HepG2 (cell line): ENCODE data around the gene OTOP3. TPM values are rescaled to one million over a fixed set of nuclear protein-coding genes. Genes with fewer than 3 reads are reported as not detected.

Experiments
- ATM ChIP-seq: fragments of 450-650 bp; IDR thresholded peaks from 2 replicates; pipeline ENCODE4 v1.7.1; 2017; ENCODE audit warnings: mild to moderate bottlenecking, borderline replicate concordance
- CHCHD3 ChIP-seq: sonication (generic); formaldehyde crosslinking; IDR thresholded peaks from 2 replicates; pipeline ENCODE4 v1.8.0; 2022; ENCODE audit warnings: mild to moderate bottlenecking, missing genetic modification reagents, moderate library complexity
- JARID2 ChIP-seq: sonication (generic); formaldehyde crosslinking; IDR thresholded peaks from 2 replicates; pipeline ENCODE4 v1.8.1; 2023; ENCODE audit warnings: missing genetic modification reagents, inconsistent platforms; ENCODE audit not compliant: insufficient replicate concordance
- KDM3A ChIP-seq: IDR thresholded peaks from 2 replicates; pipeline ENCODE4 v1.6.1; 2018; ENCODE audit warnings: low read depth, missing compliant biosample characterization
- KLF11 ChIP-seq: IDR thresholded peaks from 2 replicates; pipeline ENCODE4 v1.6.1; 2016; ENCODE audit warnings: missing compliant biosample characterization
- KLF13 ChIP-seq: sonication (generic); formaldehyde crosslinking; IDR thresholded peaks from 2 replicates; pipeline ENCODE4 v1.4.0; 2020; ENCODE audit warnings: mild to moderate bottlenecking, missing genetic modification reagents
- MAZ ChIP-seq, 2 experiments: sonication (generic) in 1 of 2; formaldehyde crosslinking in 1 of 2; IDR thresholded peaks; 2 replicates each; pipeline versions ENCODE4 v1.5.0 to v1.6.1; 2012 to 2020; ENCODE audit warnings: low read depth in 2 of 2, mild to moderate bottlenecking in 2 of 2, borderline replicate concordance in 1 of 2, improper control_type of control experiment in 1 of 2, low read length in 1 of 2, missing genetic modification reagents in 1 of 2, moderate library complexity in 1 of 2
- MIER2 ChIP-seq: IDR thresholded peaks from 2 replicates; pipeline ENCODE4 v1.6.1; 2016; ENCODE audit warnings: missing biosample characterization, missing genetic modification reagents
- NFE2L2 ChIP-seq: fragments of 150-350 bp; IDR thresholded peaks from 2 replicates; pipeline ENCODE4 v1.6.1; 2014; ENCODE audit warnings: low read length
- PHF21A ChIP-seq: sonication (generic); formaldehyde crosslinking; IDR thresholded peaks from 2 replicates; pipeline ENCODE4 v1.5.0; 2020; ENCODE audit warnings: mild to moderate bottlenecking, missing genetic modification reagents
- PPARG ChIP-seq: conservative IDR thresholded peaks from 2 replicates; pipeline ENCODE4 v1.6.1; 2016; ENCODE audit warnings: missing biosample characterization, missing genetic modification reagents
- SAFB2 ChIP-seq: sonication (generic); formaldehyde crosslinking; IDR thresholded peaks from 2 replicates; pipeline ENCODE4 v1.5.1; 2020; ENCODE audit warnings: missing genetic modification reagents, low read depth, mild to moderate bottlenecking, borderline replicate concordance
- SMAD3 ChIP-seq: sonication (generic); formaldehyde crosslinking; IDR thresholded peaks from 2 replicates; pipeline ENCODE4 v1.4.0; 2020; ENCODE audit warnings: missing genetic modification reagents
- SMARCC2 ChIP-seq: fragments of 450-650 bp; IDR thresholded peaks from 2 replicates; pipeline ENCODE4 v1.6.1; 2017; ENCODE audit warnings: antibody characterized with exemption, mild to moderate bottlenecking
- SOX5 ChIP-seq: IDR thresholded peaks from 2 replicates; pipeline ENCODE4 v1.6.1; 2016; ENCODE audit warnings: borderline replicate concordance
- ZNF20 ChIP-seq: sonication (generic); formaldehyde crosslinking; IDR thresholded peaks from 2 replicates; pipeline ENCODE4 v1.4.0; 2020; ENCODE audit warnings: mild to moderate bottlenecking, moderate library complexity, missing genetic modification reagents
- ZNF224 ChIP-seq: sonication (generic); formaldehyde crosslinking; IDR thresholded peaks from 2 replicates; pipeline ENCODE4 v1.5.0; 2020; ENCODE audit warnings: mild to moderate bottlenecking, missing genetic modification reagents
- ZNF44 ChIP-seq: sonication (generic); formaldehyde crosslinking; IDR thresholded peaks from 2 replicates; pipeline ENCODE4 v1.5.1; 2020; ENCODE audit warnings: mild to moderate bottlenecking, missing genetic modification reagents
- ZNF552 ChIP-seq: sonication (generic); formaldehyde crosslinking; IDR thresholded peaks from 2 replicates; pipeline ENCODE4 v1.9.0; 2022; ENCODE audit warnings: missing genetic modification reagents, mild to moderate bottlenecking, borderline replicate concordance
- ZNF563 ChIP-seq: sonication (generic); formaldehyde crosslinking; IDR thresholded peaks from 2 replicates; pipeline ENCODE4 v1.8.0; 2022; ENCODE audit warnings: mild to moderate bottlenecking, moderate library complexity, missing genetic modification reagents
- ZNF652 ChIP-seq: IDR thresholded peaks from 2 replicates; pipeline ENCODE4 v1.6.1; 2016; ENCODE audit warnings: low read depth, borderline replicate concordance
- ZNF749 ChIP-seq: sonication (generic); formaldehyde crosslinking; IDR thresholded peaks from 2 replicates; pipeline ENCODE4 v1.8.0; 2022; ENCODE audit warnings: mild to moderate bottlenecking, missing genetic modification reagents, moderate library complexity, borderline replicate concordance
- polyA plus RNA-seq, 8 experiments: library from polyadenylated mRNA; depleted of rRNA in 3 of 8; stranded (reverse) in 7 of 8; unstranded in 1 of 8; fragments of >200 nt; fragmentation: Illumina TruSeq in 4 of 8; extraction: Trizol in 4 of 8; gene quantifications; 2 replicates each; pipeline versions ENCODE4 v1.2.1 to v1.2.3, GENCODE V29; 2011 to 2016; ENCODE audit warnings: low read depth in 4 of 8, missing spikeins in 1 of 8, mixed read lengths in 1 of 8; ENCODE audit not compliant: insufficient read depth in 1 of 8
- total RNA-seq, 5 experiments: library from RNA; depleted of rRNA; stranded (reverse); fragments of >200 nt; fragmentation: Illumina TruSeq; extraction: Trizol; gene quantifications; 2 replicates each; pipeline ENCODE4 v1.2.3, GENCODE V29; 2016; ENCODE audit warnings: low read depth in 1 of 5
- TF ChIP-seq, protein P1 (sequence below): sonication (generic); formaldehyde crosslinking; IDR thresholded peaks from 2 replicates; pipeline ENCODE4 v1.4.0; 2020; ENCODE audit warnings: mild to moderate bottlenecking, missing genetic modification reagents
- TF ChIP-seq, protein P2 (sequence below): sonication (generic); formaldehyde crosslinking; IDR thresholded peaks from 2 replicates; pipeline ENCODE4 v1.4.0; 2020; ENCODE audit warnings: low read depth, missing genetic modification reagents
- TF ChIP-seq, protein P3 (sequence below): sonication (generic); formaldehyde crosslinking; IDR thresholded peaks from 2 replicates; pipeline ENCODE4 v1.5.1; 2020; ENCODE audit warnings: missing genetic modification reagents, mild to moderate bottlenecking, borderline replicate concordance

The OTOP3 gene
- total and polyA plus RNA-seq, 2 of the 13 experiments (the other 11 are each of a cell fraction or from before 2014, with no cell fraction given): not detected

DNA sequence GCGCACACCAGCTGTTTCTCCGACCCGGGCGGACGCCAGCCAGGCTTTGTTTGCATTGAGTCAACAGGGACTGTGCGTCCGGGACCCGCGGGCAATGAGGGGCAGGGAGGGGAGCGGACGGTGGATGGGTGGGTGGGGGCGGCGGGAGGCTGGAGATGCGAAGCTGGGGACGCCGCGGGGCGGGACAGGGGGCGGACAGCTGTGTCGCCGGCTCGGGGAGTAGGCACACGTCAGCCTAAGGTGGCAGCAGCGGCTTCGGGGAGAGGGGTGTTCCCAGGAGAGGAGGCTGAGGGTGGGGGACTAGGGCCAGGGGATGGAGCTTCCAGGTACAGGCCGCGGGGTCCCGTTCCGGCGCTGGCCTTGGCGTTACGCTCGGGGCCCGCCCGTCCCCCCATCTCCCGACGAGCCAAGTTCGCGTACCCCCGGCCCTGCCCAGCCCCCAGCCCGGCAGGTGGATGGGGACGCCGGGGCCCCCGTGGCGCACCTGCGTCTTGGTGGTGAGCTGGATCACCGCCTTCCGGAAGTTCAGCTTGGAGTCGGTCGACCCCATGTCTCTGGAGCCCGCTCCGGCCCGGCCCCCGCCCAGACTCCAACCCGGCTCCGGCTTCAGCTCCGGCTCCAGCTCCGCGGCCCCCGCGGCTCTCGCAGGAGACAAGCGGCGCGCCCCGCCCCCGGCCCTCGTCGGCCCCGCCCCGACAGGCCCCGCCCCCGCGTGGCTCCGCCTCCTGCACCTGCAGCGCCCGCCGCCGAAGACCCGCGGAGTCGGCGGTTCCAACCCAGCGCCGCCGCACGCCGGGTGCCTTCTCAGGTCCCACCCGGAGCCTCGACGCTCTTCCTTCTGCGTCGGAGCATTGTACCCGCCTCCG, 36.6 kb downstream of the OTOP3 start, which contains the start of gene HID1 (continued):
- TF ChIP-seq CHCHD3 (CRISPR knock-in tag): no peak
- TF ChIP-seq ATM: no peak
- TF ChIP-seq ZNF749 (CRISPR knock-in tag): peak; percentile 10; the same call in 1 of the 2 replicates
- no peak for TF ChIP-seq NFE2L2
- TF ChIP-seq ZNF20 (CRISPR knock-in tag): no peak
- TF ChIP-seq JARID2 (CRISPR knock-in tag): no peak
- TF ChIP-seq KLF13 (CRISPR knock-in tag): no peak
- TF ChIP-seq KDM3A: no peak
- TF ChIP-seq ZNF224 (CRISPR knock-in tag): no peak
- TF ChIP-seq ZNF44 (CRISPR knock-in tag): no peak
- peak; percentile 59; the same call in 1 of the 2 replicates for TF ChIP-seq SOX5 (CRISPR knock-in tag)
- peak; percentile 29 for TF ChIP-seq PHF21A (CRISPR knock-in tag)
- TF ChIP-seq ZNF563 (CRISPR knock-in tag): 0 out of 2 replicates have a peak, but pooled peaks have one; percentile 51
- no peak for TF ChIP-seq SMARCC2
- TF ChIP-seq, protein P1, sequence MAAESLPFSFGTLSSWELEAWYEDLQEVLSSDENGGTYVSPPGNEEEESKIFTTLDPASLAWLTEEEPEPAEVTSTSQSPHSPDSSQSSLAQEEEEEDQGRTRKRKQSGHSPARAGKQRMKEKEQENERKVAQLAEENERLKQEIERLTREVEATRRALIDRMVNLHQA (CRISPR knock-in tag): no peak
- no peak for TF ChIP-seq MIER2 (CRISPR knock-in tag)
- TF ChIP-seq ZNF652 (CRISPR knock-in tag): no peak
- TF ChIP-seq SMAD3 (CRISPR knock-in tag): 0 out of 2 replicates have a peak, but pooled peaks have one; percentile 8
- no peak for TF ChIP-seq PPARG (CRISPR knock-in tag)
- TF ChIP-seq KLF11 (CRISPR knock-in tag): no peak
- TF ChIP-seq, protein P2, sequence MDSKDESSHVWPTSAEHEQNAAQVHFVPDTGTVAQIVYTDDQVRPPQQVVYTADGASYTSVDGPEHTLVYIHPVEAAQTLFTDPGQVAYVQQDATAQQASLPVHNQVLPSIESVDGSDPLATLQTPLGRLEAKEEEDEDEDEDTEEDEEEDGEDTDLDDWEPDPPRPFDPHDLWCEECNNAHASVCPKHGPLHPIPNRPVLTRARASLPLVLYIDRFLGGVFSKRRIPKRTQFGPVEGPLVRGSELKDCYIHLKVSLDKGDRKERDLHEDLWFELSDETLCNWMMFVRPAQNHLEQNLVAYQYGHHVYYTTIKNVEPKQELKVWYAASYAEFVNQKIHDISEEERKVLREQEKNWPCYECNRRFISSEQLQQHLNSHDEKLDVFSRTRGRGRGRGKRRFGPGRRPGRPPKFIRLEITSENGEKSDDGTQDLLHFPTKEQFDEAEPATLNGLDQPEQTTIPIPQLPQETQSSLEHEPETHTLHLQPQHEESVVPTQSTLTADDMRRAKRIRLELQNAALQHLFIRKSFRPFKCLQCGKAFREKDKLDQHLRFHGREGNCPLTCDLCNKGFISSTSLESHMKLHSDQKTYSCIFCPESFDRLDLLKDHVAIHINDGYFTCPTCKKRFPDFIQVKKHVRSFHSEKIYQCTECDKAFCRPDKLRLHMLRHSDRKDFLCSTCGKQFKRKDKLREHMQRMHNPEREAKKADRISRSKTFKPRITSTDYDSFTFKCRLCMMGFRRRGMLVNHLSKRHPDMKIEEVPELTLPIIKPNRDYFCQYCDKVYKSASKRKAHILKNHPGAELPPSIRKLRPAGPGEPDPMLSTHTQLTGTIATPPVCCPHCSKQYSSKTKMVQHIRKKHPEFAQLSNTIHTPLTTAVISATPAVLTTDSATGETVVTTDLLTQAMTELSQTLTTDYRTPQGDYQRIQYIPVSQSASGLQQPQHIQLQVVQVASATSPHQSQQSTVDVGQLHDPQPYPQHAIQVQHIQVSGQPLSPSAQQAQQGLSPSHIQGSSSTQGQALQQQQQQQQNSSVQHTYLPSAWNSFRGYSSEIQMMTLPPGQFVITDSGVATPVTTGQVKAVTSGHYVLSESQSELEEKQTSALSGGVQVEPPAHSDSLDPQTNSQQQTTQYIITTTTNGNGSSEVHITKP (CRISPR knock-in tag): no peak
- TF ChIP-seq MAZ (IDR thresholded peaks at IDR 0.05; ENCODE audit: borderline replicate concordance, low read depth, low read length): no peak
- peak; percentile 56; the same call in 1 of the 2 replicates for TF ChIP-seq MAZ (CRISPR knock-in tag; IDR thresholded peaks at IDR 0.05; ENCODE audit: low read depth)
- TF ChIP-seq, protein P3, sequence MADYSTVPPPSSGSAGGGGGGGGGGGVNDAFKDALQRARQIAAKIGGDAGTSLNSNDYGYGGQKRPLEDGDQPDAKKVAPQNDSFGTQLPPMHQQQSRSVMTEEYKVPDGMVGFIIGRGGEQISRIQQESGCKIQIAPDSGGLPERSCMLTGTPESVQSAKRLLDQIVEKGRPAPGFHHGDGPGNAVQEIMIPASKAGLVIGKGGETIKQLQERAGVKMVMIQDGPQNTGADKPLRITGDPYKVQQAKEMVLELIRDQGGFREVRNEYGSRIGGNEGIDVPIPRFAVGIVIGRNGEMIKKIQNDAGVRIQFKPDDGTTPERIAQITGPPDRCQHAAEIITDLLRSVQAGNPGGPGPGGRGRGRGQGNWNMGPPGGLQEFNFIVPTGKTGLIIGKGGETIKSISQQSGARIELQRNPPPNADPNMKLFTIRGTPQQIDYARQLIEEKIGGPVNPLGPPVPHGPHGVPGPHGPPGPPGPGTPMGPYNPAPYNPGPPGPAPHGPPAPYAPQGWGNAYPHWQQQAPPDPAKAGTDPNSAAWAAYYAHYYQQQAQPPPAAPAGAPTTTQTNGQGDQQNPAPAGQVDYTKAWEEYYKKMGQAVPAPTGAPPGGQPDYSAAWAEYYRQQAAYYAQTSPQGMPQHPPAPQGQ: no peak
- peak; percentile 85 for TF ChIP-seq SAFB2 (CRISPR knock-in tag)
- no peak for TF ChIP-seq ZNF552 (CRISPR knock-in tag)
